Measurements from ENCODE around the gene KERA.
"Not testable (repeated sequence)": the region's sequence is repeated elsewhere in the genome, so short reads cannot be mapped to it uniquely, and the experiment has no call there.

Gene KERA

GRCh38 chr12:91057368-91058165 is at the start of gene KERA:
Gene KERA (minus strand): TSS chr12:91058024. CDS start chr12:91056281, 1,743 bp downstream.
- no peak for DNase-seq (ENCODE audit: low read depth in 3 of 3)

GRCh38 chr12:91106283-91106682 is 48.5 kb upstream of the KERA start:
- DNase-seq (ENCODE audit: low read depth in 3 of 3) = no peak

- DNase-seq (ENCODE audit: low read depth in 3 of 3) = no peak
Observed at GRCh38 chr12:91105807-91106206, 48.0 kb upstream of the KERA start.

- no peak for DNase-seq (ENCODE audit: low read depth in 3 of 3)
Observed at GRCh38 chr12:91104812-91105466, 47.1 kb upstream of the KERA start.

- DNase-seq (ENCODE audit: low read depth in 3 of 3) = no peak
Observed at GRCh38 chr12:91103624-91104023, 45.8 kb upstream of the KERA start.

- no peak for DNase-seq (ENCODE audit: low read depth in 3 of 3)
Observed at GRCh38 chr12:91103101-91103500, 45.3 kb upstream of the KERA start.

- no peak for DNase-seq (ENCODE audit: low read depth in 3 of 3)
Observed at GRCh38 chr12:91100906-91101305, 43.1 kb upstream of the KERA start.

- DNase-seq (ENCODE audit: low read depth in 3 of 3) = no peak
Observed at GRCh38 chr12:91099836-91100235, 42.0 kb upstream of the KERA start.

- no peak for DNase-seq (ENCODE audit: low read depth in 3 of 3)
Observed at GRCh38 chr12:91099341-91099740, 41.5 kb upstream of the KERA start.

GRCh38 chr12:91098941-91099340 is 41.1 kb upstream of the KERA start:
- no peak for DNase-seq (ENCODE audit: low read depth in 3 of 3)

GRCh38 chr12:91098461-91098860 is 40.6 kb upstream of the KERA start:
- DNase-seq (ENCODE audit: low read depth in 3 of 3) = no peak

- DNase-seq (ENCODE audit: low read depth in 3 of 3) = no peak
Observed at GRCh38 chr12:91094957-91095356, 37.1 kb upstream of the KERA start.

GRCh38 chr12:91094032-91094662 is 36.3 kb upstream of the KERA start:
- no peak for DNase-seq (ENCODE audit: low read depth in 3 of 3)

GRCh38 chr12:91093341-91093740 is 35.5 kb upstream of the KERA start:
- DNase-seq (ENCODE audit: low read depth in 3 of 3) = no peak

- no peak for DNase-seq (ENCODE audit: low read depth in 3 of 3)
Observed at GRCh38 chr12:91091916-91092715, 34.3 kb upstream of the KERA start.

GRCh38 chr12:91089953-91090352 is 32.1 kb upstream of the KERA start:
- not testable (repeated sequence) for DNase-seq (ENCODE audit: low read depth in 3 of 3)

GRCh38 chr12:91080041-91080440 is 22.2 kb upstream of the KERA start:
- DNase-seq (ENCODE audit: low read depth in 3 of 3) = no peak

- no peak for DNase-seq (ENCODE audit: low read depth in 3 of 3)
Observed at GRCh38 chr12:91078501-91078900, 20.7 kb upstream of the KERA start.

GRCh38 chr12:91077228-91077954 is 19.6 kb upstream of the KERA start:
- no peak for DNase-seq (ENCODE audit: low read depth in 3 of 3)

GRCh38 chr12:91074851-91075250 is 17.0 kb upstream of the KERA start:
- no peak for DNase-seq (ENCODE audit: low read depth in 3 of 3)

- DNase-seq (ENCODE audit: low read depth in 3 of 3) = no peak
Observed at GRCh38 chr12:91074154-91074709, 16.4 kb upstream of the KERA start.

All from stimulated activated CD4-positive, alpha-beta T cell treated with anti-CD3 and anti-CD28 coated beads, TNF-alpha, amount 100 ng/mL, for 48 hours (primary cell).